ENCODE measurements around the gene TFAP2E.

TFAP2E gene

GRCh38 chr1:35605071-35605866 lies 32.2 kb downstream of the TFAP2E start:
- no peak for DNase-seq (ENCODE audit: low read depth)
- no peak overlapping the region for H3K4me3 ChIP-seq (ENCODE audit: low read depth, low read length)
- TF ChIP-seq, protein P1, sequence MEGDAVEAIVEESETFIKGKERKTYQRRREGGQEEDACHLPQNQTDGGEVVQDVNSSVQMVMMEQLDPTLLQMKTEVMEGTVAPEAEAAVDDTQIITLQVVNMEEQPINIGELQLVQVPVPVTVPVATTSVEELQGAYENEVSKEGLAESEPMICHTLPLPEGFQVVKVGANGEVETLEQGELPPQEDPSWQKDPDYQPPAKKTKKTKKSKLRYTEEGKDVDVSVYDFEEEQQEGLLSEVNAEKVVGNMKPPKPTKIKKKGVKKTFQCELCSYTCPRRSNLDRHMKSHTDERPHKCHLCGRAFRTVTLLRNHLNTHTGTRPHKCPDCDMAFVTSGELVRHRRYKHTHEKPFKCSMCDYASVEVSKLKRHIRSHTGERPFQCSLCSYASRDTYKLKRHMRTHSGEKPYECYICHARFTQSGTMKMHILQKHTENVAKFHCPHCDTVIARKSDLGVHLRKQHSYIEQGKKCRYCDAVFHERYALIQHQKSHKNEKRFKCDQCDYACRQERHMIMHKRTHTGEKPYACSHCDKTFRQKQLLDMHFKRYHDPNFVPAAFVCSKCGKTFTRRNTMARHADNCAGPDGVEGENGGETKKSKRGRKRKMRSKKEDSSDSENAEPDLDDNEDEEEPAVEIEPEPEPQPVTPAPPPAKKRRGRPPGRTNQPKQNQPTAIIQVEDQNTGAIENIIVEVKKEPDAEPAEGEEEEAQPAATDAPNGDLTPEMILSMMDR (IDR thresholded peaks at IDR 0.05; ENCODE audit: insufficient read depth, low read depth, low read length, missing control alignments) = no peak

- DNase-seq (ENCODE audit: low read depth) = no peak
- TF ChIP-seq, protein P1 (IDR thresholded peaks at IDR 0.05; ENCODE audit: insufficient read depth, low read depth, low read length, missing control alignments) = no peak
- no peak overlapping the region for H3K4me3 ChIP-seq (ENCODE audit: low read depth, low read length)
These were observed 32.7 kb downstream of the TFAP2E start for GRCh38 chr1:35605867-35606182.

GRCh38 chr1:35611655-35612054 lies 38.5 kb downstream of the TFAP2E start:
- no peak for DNase-seq (ENCODE audit: low read depth)
- TF ChIP-seq, protein P1 (IDR thresholded peaks at IDR 0.05; ENCODE audit: insufficient read depth, low read depth, low read length, missing control alignments) = no peak
- H3K4me3 ChIP-seq (ENCODE audit: low read depth, low read length) = no peak overlapping the region

- TF ChIP-seq, protein P1 (IDR thresholded peaks at IDR 0.05; ENCODE audit: insufficient read depth, low read depth, low read length, missing control alignments) = no peak
- DNase-seq (ENCODE audit: low read depth) = no peak
- H3K4me3 ChIP-seq (ENCODE audit: low read depth, low read length) = no peak overlapping the region
These were observed 42.3 kb downstream of the TFAP2E start for GRCh38 chr1:35615440-35615839.

DNA sequence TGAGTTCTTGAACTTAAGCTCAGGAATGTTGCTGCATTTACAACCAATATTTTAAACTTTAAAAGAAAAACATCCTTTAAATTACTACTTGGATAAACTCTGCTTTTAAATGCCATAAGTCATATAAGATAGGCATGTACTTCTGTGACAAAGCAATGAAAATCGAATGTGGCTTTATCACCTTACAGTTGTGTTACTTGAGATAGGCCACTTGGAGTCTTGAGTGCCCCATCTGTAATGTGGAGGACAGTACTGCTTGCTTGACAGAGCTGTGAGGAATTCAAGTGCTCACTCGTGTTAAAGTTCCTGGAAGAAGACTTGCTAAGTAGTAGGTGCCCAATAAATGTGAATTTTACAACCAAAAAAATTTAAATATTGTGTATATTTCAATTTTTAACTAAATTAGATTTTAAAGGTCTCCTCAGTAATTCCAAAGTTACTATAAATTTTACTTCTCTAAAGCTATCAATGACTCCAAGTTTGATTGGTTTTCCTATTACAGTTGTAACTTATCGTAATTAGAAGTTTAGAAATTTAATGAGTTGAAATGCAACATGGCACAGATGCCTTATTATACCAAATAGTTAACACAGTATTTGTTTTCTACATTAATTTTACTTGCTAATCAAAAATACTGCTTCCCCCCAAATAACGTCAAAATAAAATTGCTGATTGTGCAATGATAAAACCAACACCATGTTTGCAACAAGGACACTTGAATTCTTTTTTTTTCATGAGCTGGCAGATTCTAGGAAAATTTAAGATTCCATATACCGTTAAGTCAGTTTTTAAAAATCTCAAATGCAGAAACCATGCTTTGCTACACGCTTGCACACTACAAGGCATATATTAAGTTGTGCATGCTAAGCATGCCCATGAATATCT lies 46.4 kb downstream of the TFAP2E start:
- DNase-seq (ENCODE audit: low read depth) = no peak
- H3K4me3 ChIP-seq (ENCODE audit: low read depth, low read length) = no peak overlapping the region
- TF ChIP-seq, protein P1 (IDR thresholded peaks at IDR 0.05; ENCODE audit: insufficient read depth, low read depth, low read length, missing control alignments) = no peak

GRCh38 chr1:35622510-35623178 lies 49.5 kb downstream of the TFAP2E start:
- H3K4me3 ChIP-seq (ENCODE audit: low read depth, low read length) = no peak overlapping the region
- DNase-seq (ENCODE audit: low read depth) = no peak

More at GRCh38 chr1:35622510-35623178, 49.5 kb downstream of the TFAP2E start:
- TF ChIP-seq, protein P1 (IDR thresholded peaks at IDR 0.05; ENCODE audit: insufficient read depth, low read depth, low read length, missing control alignments) = no peak
